SK-N-SH (cell line): ENCODE measurements around the gene MRPL23.

Experiments
- EP300 ChIP-seq, 2 experiments: IDR thresholded peaks; 2 replicates each; pipeline versions ENCODE4 v1.4.0 to v1.6.1; 2012; ENCODE audit warnings: borderline replicate concordance in 1 of 2, low read depth in 1 of 2, low read length in 1 of 2
- EZH2phosphoT487 ChIP-seq: fragments of 200-600 bp; sonication (generic); IDR thresholded peaks from 2 replicates; pipeline ENCODE4 v1.6.1; 2017; ENCODE audit warnings: low read depth, mixed run types, mild to moderate bottlenecking, antibody characterized with exemption, moderate library complexity, borderline replicate concordance
- GABPA ChIP-seq: IDR thresholded peaks from 2 replicates; pipeline ENCODE4 v1.4.0; 2012; ENCODE audit warnings: low read depth, mild to moderate bottlenecking
- MEF2A ChIP-seq: IDR thresholded peaks from 2 replicates; pipeline ENCODE4 v1.4.0; 2012; ENCODE audit warnings: low read depth, borderline replicate concordance
- RFX5 ChIP-seq: IDR thresholded peaks from 2 replicates; pipeline ENCODE4 v1.6.1; 2012; ENCODE audit warnings: mild to moderate bottlenecking, improper control_type of control experiment, low read length
- TF ChIP-seq, protein P1 (sequence below): fragments of 200-600 bp; sonication (generic); IDR thresholded peaks from 2 replicates; pipeline ENCODE4 v1.6.1; 2017; ENCODE audit warnings: antibody characterized with exemption, mild to moderate bottlenecking, moderate library complexity
- TF ChIP-seq, protein P2 (sequence below): fragments of 150-350 bp; IDR thresholded peaks from 2 replicates; pipeline ENCODE4 v1.6.1; 2017; ENCODE audit warnings: antibody characterized with exemption, low read length, low read depth, borderline replicate concordance
- TF ChIP-seq, protein P3 (sequence below): IDR thresholded peaks from 2 replicates; pipeline ENCODE4 v1.4.0; 2012; ENCODE audit warnings: low read depth
- TF ChIP-seq, protein P4 (sequence below): IDR thresholded peaks from 2 replicates; pipeline ENCODE4 v1.4.0; 2012; ENCODE audit warnings: low read depth, borderline replicate concordance
- TF ChIP-seq, protein P5 (sequence below): fragments of 150-350 bp; IDR thresholded peaks from 2 replicates; pipeline ENCODE4 v1.6.1; 2016; ENCODE audit warnings: mild to moderate bottlenecking, low read depth, low read length

DNA sequence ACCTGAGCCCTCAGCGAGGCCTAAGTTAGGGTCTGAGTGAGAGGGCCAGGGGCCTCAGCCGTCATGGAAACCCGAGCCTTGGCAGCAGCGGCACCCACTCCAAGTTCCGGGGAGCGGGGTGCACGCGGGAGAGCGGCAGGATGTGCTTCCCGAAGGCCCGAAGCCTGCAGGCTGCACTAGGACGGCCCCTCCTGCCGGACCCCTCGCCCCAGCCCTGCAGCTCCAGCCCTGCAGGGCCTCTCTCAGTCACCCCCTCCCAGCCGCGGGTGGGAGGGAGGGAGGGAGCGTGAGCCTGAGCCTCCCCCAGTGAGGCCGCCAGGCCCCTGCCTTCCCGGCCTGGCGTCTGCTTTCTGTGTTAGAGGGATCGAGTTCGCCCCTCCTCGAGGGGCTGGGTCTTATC lies 22.6 kb downstream of the MRPL23 start:
- no peak for TF ChIP-seq EP300 (IDR thresholded peaks at IDR 0.05; ENCODE audit: borderline replicate concordance in 1 of 2, low read depth in 1 of 2, low read length in 1 of 2)
- TF ChIP-seq, protein P1, sequence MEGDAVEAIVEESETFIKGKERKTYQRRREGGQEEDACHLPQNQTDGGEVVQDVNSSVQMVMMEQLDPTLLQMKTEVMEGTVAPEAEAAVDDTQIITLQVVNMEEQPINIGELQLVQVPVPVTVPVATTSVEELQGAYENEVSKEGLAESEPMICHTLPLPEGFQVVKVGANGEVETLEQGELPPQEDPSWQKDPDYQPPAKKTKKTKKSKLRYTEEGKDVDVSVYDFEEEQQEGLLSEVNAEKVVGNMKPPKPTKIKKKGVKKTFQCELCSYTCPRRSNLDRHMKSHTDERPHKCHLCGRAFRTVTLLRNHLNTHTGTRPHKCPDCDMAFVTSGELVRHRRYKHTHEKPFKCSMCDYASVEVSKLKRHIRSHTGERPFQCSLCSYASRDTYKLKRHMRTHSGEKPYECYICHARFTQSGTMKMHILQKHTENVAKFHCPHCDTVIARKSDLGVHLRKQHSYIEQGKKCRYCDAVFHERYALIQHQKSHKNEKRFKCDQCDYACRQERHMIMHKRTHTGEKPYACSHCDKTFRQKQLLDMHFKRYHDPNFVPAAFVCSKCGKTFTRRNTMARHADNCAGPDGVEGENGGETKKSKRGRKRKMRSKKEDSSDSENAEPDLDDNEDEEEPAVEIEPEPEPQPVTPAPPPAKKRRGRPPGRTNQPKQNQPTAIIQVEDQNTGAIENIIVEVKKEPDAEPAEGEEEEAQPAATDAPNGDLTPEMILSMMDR = no peak
- TF ChIP-seq, protein P2, sequence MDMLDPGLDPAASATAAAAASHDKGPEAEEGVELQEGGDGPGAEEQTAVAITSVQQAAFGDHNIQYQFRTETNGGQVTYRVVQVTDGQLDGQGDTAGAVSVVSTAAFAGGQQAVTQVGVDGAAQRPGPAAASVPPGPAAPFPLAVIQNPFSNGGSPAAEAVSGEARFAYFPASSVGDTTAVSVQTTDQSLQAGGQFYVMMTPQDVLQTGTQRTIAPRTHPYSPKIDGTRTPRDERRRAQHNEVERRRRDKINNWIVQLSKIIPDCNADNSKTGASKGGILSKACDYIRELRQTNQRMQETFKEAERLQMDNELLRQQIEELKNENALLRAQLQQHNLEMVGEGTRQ = no peak
- TF ChIP-seq, protein P3, sequence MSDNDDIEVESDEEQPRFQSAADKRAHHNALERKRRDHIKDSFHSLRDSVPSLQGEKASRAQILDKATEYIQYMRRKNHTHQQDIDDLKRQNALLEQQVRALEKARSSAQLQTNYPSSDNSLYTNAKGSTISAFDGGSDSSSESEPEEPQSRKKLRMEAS = no peak
- TF ChIP-seq, protein P4, sequence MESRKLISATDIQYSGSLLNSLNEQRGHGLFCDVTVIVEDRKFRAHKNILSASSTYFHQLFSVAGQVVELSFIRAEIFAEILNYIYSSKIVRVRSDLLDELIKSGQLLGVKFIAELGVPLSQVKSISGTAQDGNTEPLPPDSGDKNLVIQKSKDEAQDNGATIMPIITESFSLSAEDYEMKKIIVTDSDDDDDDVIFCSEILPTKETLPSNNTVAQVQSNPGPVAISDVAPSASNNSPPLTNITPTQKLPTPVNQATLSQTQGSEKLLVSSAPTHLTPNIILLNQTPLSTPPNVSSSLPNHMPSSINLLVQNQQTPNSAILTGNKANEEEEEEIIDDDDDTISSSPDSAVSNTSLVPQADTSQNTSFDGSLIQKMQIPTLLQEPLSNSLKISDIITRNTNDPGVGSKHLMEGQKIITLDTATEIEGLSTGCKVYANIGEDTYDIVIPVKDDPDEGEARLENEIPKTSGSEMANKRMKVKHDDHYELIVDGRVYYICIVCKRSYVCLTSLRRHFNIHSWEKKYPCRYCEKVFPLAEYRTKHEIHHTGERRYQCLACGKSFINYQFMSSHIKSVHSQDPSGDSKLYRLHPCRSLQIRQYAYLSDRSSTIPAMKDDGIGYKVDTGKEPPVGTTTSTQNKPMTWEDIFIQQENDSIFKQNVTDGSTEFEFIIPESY = no peak
- TF ChIP-seq, protein P5, sequence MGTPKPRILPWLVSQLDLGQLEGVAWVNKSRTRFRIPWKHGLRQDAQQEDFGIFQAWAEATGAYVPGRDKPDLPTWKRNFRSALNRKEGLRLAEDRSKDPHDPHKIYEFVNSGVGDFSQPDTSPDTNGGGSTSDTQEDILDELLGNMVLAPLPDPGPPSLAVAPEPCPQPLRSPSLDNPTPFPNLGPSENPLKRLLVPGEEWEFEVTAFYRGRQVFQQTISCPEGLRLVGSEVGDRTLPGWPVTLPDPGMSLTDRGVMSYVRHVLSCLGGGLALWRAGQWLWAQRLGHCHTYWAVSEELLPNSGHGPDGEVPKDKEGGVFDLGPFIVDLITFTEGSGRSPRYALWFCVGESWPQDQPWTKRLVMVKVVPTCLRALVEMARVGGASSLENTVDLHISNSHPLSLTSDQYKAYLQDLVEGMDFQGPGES = no peak
- TF ChIP-seq EZH2phosphoT487 = no peak
- no peak for TF ChIP-seq MEF2A
- no peak for TF ChIP-seq RFX5
- TF ChIP-seq GABPA = no peak
